Raji (cell line): ENCODE results near the gene GLI3.

Experiments
- POLR2A ChIP-seq: IDR thresholded peaks from 2 replicates; pipeline ENCODE4 v1.6.1; 2011; ENCODE audit warnings: low read depth, low read length, control low read depth; ENCODE audit not compliant: insufficient read depth

GLI3 gene

GRCh38 chr7:42202601-42203000, 34.4 kb downstream of the GLI3 start:
- no peak for TF ChIP-seq POLR2A

GRCh38 chr7:42198974-42199668, 37.9 kb downstream of the GLI3 start:
- TF ChIP-seq POLR2A = no peak

GRCh38 chr7:42198296-42198695, 38.7 kb downstream of the GLI3 start:
- TF ChIP-seq POLR2A = no peak

GRCh38 chr7:42197451-42197850, 39.6 kb downstream of the GLI3 start:
- no peak for TF ChIP-seq POLR2A

DNA sequence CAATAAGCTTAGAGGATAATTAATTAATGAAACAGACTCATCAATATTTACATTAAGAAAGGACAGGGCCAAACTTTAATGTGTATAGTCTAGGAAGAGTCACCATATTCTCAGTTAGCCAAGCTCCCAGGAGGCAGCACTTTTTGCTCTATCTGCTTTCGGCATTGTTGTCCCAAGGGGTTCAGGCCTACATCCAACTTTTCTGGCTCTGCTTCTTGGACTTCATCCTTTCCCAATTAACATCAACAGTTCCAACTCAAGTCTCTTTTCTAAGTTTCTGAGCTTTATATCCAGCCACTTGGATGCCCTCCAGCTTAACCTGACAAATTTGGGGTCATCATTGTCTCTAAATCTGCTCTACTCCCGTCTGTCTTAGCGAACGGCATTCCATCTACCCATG, 42.8 kb downstream of the GLI3 start:
- TF ChIP-seq POLR2A = no peak

- TF ChIP-seq POLR2A = no peak
Measured at GRCh38 chr7:42193471-42194129, 43.4 kb downstream of the GLI3 start.

DNA sequence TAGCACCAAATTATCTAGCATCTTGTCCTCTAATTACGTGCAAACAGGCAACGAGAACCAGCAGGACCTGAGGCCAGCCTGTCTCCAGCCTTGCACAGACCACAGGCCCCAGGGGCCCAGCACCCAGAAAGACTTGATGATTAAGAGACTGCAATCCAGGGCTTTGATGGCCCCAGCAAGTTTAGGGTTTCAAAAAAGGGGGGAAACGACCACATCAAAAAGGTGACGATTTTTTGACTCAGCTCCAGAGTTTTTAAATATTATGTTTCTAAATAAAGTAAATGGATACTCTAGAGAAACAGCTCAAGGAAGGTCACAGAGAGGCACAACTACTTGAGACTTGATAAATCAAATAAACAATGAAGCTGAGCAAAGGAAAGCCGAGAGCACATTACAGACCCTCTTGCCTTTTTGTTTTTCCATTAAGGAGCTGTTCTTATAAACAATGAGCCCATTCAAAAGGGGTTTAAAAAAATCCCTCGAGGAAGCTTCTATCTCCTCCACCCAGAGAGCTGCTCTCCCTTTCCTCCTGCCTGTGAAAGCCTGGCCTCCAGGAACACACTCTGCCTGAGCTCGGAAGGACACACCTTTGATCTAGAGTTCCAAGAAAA, 44.1 kb downstream of the GLI3 start:
- TF ChIP-seq POLR2A = no peak

GRCh38 chr7:42192066-42192465, 44.9 kb downstream of the GLI3 start:
- no peak for TF ChIP-seq POLR2A

DNA sequence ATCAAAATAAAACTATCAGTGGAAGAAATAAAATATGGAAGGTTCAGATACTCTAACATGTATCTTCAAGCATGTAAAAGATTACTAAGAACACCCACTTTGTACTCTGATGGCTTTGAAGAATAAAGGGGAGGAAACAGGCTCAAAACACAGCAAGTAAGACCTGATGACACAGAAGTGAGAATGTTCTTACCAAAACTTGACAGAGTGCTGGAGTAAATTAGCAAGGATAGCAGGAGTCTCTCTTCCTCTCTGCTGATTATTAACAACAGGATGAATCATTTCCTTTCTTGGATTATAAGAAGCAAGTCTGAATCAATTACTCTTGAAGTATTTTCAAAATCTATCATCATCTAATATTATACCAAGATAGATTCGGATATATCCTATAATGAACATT, 47.5 kb downstream of the GLI3 start:
- TF ChIP-seq POLR2A = no peak

- no peak for TF ChIP-seq POLR2A
Measured at GRCh38 chr7:42186151-42186550, 50.9 kb downstream of the GLI3 start.

DNA sequence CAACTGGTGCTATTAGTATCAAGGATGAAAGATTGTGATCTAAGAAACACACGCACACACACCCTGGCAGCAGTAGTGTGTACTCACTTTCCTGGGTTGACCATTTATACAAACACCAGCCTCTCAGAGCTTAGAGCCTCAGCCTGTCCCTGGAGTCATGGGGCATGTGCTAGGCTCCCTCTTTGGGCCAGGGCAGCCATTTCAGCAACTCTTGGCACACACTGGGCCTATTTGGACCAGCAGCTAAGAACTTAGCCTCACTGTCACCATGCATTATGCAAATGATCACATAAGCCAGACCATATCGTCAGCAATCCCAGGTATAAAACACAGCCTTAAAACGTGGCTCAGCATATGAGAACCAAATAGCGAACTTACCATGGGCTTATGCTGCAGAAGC, 51.3 kb downstream of the GLI3 start:
- no peak for TF ChIP-seq POLR2A

- no peak for TF ChIP-seq POLR2A
Measured at GRCh38 chr7:42183547-42183946, 53.5 kb downstream of the GLI3 start.

DNA sequence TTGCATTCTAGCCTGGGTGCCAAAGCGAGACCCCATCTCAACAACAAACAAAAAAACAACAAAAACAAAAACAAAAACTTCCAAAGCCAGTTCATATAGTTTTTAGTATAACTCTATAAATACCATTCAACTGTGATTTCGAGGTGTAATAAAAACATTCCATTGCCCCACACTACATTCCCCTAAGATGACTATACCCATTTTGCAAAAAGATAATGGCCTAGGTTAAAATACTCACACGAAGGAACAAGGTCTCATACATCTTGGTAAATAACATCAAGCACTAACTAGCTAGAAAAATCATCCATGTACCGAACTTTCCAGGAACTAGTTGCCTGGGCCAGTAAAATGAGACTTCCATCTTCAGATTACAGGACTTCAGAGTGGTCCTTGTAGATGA, 55.4 kb downstream of the GLI3 start:
- TF ChIP-seq POLR2A = no peak

- TF ChIP-seq POLR2A = no peak
Measured at GRCh38 chr7:42180806-42181205, 56.2 kb downstream of the GLI3 start.

DNA sequence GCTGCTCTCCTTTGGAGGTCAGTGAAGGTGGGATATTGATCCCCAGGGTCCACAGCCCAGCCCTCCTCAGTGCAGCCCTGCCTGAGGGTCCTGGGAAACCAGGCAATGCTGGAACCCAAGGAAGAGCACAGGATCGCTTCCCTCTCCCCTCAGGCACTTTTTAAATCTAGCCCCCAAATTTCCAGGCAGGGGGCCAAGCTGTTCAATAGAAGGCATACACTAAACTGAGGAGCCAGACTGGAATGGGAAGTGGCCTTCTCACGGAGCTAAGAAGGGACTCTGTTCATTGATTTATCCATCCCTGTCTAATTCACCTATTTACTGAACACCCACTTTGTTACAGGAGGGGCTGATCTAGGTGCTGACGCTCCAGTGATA, 60.3 kb downstream of the GLI3 start:
- TF ChIP-seq POLR2A = no peak
